ENCODE data around the gene TMEM221.

DNA sequence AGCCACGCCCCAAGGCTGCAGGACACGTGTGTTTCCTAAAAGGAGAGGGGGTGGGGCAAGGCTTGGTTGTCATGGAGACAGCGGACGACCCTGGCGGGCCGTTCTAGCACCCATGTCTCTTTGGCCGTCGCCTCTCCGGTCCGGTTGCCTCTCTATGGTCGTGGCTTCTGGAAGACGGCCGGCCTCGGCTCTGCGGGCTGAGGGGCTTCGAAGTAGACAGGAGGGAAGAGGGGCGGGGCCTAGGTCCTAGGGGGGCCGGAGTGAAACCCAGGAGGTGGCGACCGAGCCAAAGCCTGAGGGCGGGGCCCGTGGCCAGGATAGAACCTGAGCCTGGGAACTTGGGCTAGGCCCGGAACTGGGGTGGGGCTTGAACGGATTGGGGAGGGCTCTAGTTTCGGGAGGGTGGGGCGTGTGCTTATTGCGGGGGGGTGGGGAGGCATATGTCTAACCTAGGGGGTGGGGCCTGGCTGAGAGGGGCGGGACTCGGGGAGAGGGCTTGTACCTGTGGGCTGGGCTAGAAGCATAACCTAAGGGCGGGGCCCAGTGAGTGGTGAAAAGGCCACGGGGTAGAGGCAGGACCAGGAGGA, 21.1 kb upstream of the TMEM221 start:
- TF ChIP-seq POLR2A (IDR thresholded peaks at IDR 0.05): no peak
- TF ChIP-seq, protein P1, sequence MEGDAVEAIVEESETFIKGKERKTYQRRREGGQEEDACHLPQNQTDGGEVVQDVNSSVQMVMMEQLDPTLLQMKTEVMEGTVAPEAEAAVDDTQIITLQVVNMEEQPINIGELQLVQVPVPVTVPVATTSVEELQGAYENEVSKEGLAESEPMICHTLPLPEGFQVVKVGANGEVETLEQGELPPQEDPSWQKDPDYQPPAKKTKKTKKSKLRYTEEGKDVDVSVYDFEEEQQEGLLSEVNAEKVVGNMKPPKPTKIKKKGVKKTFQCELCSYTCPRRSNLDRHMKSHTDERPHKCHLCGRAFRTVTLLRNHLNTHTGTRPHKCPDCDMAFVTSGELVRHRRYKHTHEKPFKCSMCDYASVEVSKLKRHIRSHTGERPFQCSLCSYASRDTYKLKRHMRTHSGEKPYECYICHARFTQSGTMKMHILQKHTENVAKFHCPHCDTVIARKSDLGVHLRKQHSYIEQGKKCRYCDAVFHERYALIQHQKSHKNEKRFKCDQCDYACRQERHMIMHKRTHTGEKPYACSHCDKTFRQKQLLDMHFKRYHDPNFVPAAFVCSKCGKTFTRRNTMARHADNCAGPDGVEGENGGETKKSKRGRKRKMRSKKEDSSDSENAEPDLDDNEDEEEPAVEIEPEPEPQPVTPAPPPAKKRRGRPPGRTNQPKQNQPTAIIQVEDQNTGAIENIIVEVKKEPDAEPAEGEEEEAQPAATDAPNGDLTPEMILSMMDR (IDR thresholded peaks at IDR 0.05): no peak
